Fibroblast of peridontal ligament (primary cell): ENCODE data around the gene BPGM.

Experiments
- DNase-seq: peaks from one replicate; pipeline ENCODE4 v3.0.0-alpha.2; 2010; ENCODE audit errors: extremely low read depth

BPGM gene

GRCh38 chr7:134646425-134647305 lies at the start of gene BPGM:
Gene BPGM, plus strand, starts transcription at chr7:134646853. Its CDS starts 14,655 bp downstream, at chr7:134661508.
- DNase-seq = peak; percentile 100

- no peak for DNase-seq
Measured at GRCh38 chr7:134599371-134599770, 47.3 kb upstream of the BPGM start.

GRCh38 chr7:134601459-134601858 lies 45.2 kb upstream of the BPGM start:
- DNase-seq = no peak

- peak; percentile 48 for DNase-seq
Measured at GRCh38 chr7:134602881-134603451, 43.7 kb upstream of the BPGM start.

- peak; percentile 81 for DNase-seq
Measured at GRCh38 chr7:134605978-134606923, 40.4 kb upstream of the BPGM start.

- DNase-seq = no peak
Measured at GRCh38 chr7:134611611-134612151, 35.0 kb upstream of the BPGM start.

GRCh38 chr7:134612197-134612596 lies 34.5 kb upstream of the BPGM start:
- no peak for DNase-seq

- DNase-seq = peak; percentile 100
Measured at GRCh38 chr7:134613623-134614347, 32.9 kb upstream of the BPGM start.

- DNase-seq = no peak
Measured at GRCh38 chr7:134616611-134617010, 30.0 kb upstream of the BPGM start.

GRCh38 chr7:134618756-134619530 lies 27.7 kb upstream of the BPGM start:
- peak; percentile 84 for DNase-seq

- DNase-seq = peak; percentile 94
Measured at GRCh38 chr7:134619627-134620331, 26.9 kb upstream of the BPGM start.

- peak; percentile 62 for DNase-seq
Measured at GRCh38 chr7:134622303-134622995, 24.2 kb upstream of the BPGM start.

GRCh38 chr7:134623193-134623592 lies 23.5 kb upstream of the BPGM start:
- DNase-seq = no peak

GRCh38 chr7:134625550-134625949 lies 21.1 kb upstream of the BPGM start:
- peak; percentile 93 for DNase-seq

- no peak for DNase-seq
Measured at GRCh38 chr7:134627109-134627774, 19.4 kb upstream of the BPGM start.

- DNase-seq = no peak
Measured at GRCh38 chr7:134627775-134628153, 18.9 kb upstream of the BPGM start.

GRCh38 chr7:134629445-134629844 lies 17.2 kb upstream of the BPGM start:
- DNase-seq = no peak

- no peak for DNase-seq
Measured at GRCh38 chr7:134630237-134630636, 16.4 kb upstream of the BPGM start.

- DNase-seq = peak; percentile 40
Measured at GRCh38 chr7:134630893-134631292, 15.8 kb upstream of the BPGM start.
